ENCODE results near the gene ARHGEF38. TPM values are rescaled to one million over a fixed set of nuclear protein-coding genes. Genes with fewer than 3 reads are reported as not detected.

The ARHGEF38 gene
- polyA plus RNA-seq, 1 of the 3 experiments (the other 2 are of a cell fraction) = 0.02 TPM

DNA sequence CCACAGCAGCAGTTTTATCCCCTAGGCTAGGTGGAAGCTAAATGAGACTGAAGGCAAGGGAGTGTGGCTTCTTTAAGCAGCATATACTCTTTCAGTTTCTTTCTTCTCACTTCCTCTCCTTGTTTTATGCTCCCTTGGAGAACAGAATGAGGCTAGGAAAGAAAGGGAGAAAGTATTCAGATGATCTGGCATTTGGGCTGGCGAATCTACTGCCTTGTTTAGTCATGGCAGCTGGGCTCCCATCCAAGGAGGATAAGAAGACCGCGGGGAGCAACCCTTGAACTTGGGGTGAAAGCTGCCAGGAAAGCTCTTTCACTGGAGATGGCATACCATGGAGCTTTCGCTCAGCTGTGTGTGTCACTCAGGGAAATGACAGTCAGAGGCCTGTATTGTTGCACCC is 72.1 kb downstream of the ARHGEF38 start:
- CTCF ChIA-PET = interaction anchor here (1.4 kb wide), 1 partner anchor 8 kb away, joined by 4 read pairs; no protein-coding TSS in a partner anchor
- Histone ChIP-seq H3K9me2 (no peaks in the 10 kb centered on the region), H3K27me3 (ENCODE audit: insufficient read depth) (no peaks in the 10 kb centered on the region), H3K9me3 (no peaks in the 10 kb centered on the region), H4K20me1 (ENCODE audit: insufficient read depth) (no peaks in the 10 kb centered on the region), H3K27ac (ENCODE audit: low read depth in 2 of 2, low read length in 1 of 2) (0 out of 4 replicates have a peak overlapping the region, but pooled peaks of 1 of the 2 experiments have one; percentile 6), H3K4me1 (ENCODE audit: control insufficient read depth in 1 of 2, insufficient read depth in 2 of 2, low read depth in 1 of 2, low read length in 1 of 2) (peaks cover under 1 to 11% of the 10 kb centered on the region in 2 experiments; a peak in 3 of 4 replicates), H3K36me3 (replicated peaks in 1 of 2; ENCODE audit: control insufficient read depth in 1 of 2, insufficient read depth in 2 of 2, low read length in 1 of 2) (no peaks in the 10 kb centered on the region), H3F3A (replicated peaks; ENCODE audit: insufficient read depth) (peaks cover 13% of the 10 kb centered on the region), H3K4me2 (0 out of 2 replicates have a peak overlapping the region, but pooled peaks have one; percentile 15), H3K79me2 (ENCODE audit: insufficient read depth) (no peaks in the 10 kb centered on the region), H2AFZ (ENCODE audit: low read depth) (peak overlapping the region; percentile 48), H3K9ac (no peak overlapping the region), H3K4me3 (ENCODE audit: low read depth in 2 of 2, low read length in 1 of 2) (no peak overlapping the region)
- WGBS (ENCODE audit: low lambda C conversion rate) = 61% methylated on average over 4 of the region's 4 CpGs
- peak; percentile 38; the same call in 1 of the 2 replicates for TF ChIP-seq NFIC (IDR thresholded peaks at IDR 0.05; ENCODE audit: borderline replicate concordance)
- no peak for TF ChIP-seq TAF1 (IDR thresholded peaks at IDR 0.05; ENCODE audit: borderline replicate concordance, low read depth, low read length)
- POLR2A ChIA-PET = no interaction called here
- DNase-seq = no peak

DNA sequence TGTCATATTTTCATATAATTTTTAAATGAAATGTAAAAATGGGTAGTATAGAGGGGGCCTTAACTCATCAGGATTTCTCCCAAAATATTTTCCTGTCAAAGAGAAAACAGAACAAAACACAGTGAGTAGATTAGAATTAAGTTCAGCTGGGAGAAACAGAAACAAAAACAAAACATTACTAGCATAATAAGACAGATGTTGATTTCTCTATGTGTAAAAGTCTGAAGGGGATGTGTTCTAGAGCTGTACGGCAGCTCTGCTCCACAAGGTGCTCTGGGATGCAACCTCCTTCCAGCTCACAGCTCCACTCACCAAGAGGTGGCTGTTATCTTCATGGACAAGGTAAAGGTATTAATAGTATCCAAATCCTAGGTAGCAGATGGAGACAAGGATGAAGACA is 72.8 kb downstream of the ARHGEF38 start:
- Histone ChIP-seq H3K4me1 (ENCODE audit: control insufficient read depth in 1 of 2, insufficient read depth in 2 of 2, low read depth in 1 of 2, low read length in 1 of 2) (peaks cover 0 to 11% of the 10 kb centered on the region in 2 experiments; a peak in 2 of 4 replicates), H3K9ac (no peak overlapping the region), H3K27me3 (ENCODE audit: insufficient read depth) (no peaks in the 10 kb centered on the region), H3K4me2 (no peak overlapping the region), H3K36me3 (replicated peaks in 1 of 2; ENCODE audit: control insufficient read depth in 1 of 2, insufficient read depth in 2 of 2, low read length in 1 of 2) (no peaks in the 10 kb centered on the region), H4K20me1 (ENCODE audit: insufficient read depth) (no peaks in the 10 kb centered on the region), H3K79me2 (ENCODE audit: insufficient read depth) (no peaks in the 10 kb centered on the region), H3K9me2 (no peaks in the 10 kb centered on the region), H3K27ac (ENCODE audit: low read depth in 2 of 2, low read length in 1 of 2) (no peak overlapping the region), H3K9me3 (no peaks in the 10 kb centered on the region), H3K4me3 (ENCODE audit: low read depth in 2 of 2, low read length in 1 of 2) (no peak overlapping the region), H3F3A (replicated peaks; ENCODE audit: insufficient read depth) (peaks cover 13% of the 10 kb centered on the region), H2AFZ (ENCODE audit: low read depth) (no peak overlapping the region)
- 86% methylated on average over 1 of the region's 1 CpG for WGBS (ENCODE audit: low lambda C conversion rate)
- TF ChIP-seq TAF1 (IDR thresholded peaks at IDR 0.05; ENCODE audit: borderline replicate concordance, low read depth, low read length) (no peak), IRF3 (IDR thresholded peaks at IDR 0.05; ENCODE audit: low read depth, low read length) (no peak), TEAD4 (IDR thresholded peaks at IDR 0.05; ENCODE audit: borderline replicate concordance, insufficient read depth) (no peak), MXI1 (IDR thresholded peaks at IDR 0.05; ENCODE audit: low read depth, low read length) (no peak), SMC3 (IDR thresholded peaks at IDR 0.05; ENCODE audit: low read depth, low read length) (no peak)
- DNase-seq = no peak
- POLR2A ChIA-PET = no interaction called here
- CTCF ChIA-PET = no interaction called here

DNA sequence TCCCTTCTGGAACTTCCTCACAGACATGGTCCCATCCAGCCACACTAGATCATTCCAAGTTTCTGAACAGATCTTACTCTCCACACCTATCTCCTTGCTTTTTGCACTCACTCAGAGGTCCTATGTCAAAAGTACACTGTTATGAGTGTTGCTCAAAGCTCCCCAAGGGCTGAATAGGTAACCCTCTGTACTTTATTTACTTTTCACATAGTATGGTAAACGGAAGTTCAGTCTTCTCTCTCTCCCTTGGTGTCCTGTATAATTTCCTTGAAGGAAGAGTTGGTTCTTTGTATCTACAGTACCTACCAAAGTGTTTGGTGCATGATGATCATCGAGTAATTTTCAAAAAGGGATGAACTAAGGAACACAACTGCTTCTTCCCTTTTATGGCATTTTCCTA is 74.4 kb downstream of the ARHGEF38 start:
- peaks cover under 1% of the 10 kb centered on the region for H3F3A ChIP-seq (replicated peaks; ENCODE audit: insufficient read depth)

More for the DNA sequence above, 74.4 kb downstream of the ARHGEF38 start:
- no peak overlapping the region for H3K4me2 ChIP-seq
- 58% methylated on average over 2 of the region's 2 CpGs for WGBS (ENCODE audit: low lambda C conversion rate)
- H3K27ac ChIP-seq (ENCODE audit: low read depth in 2 of 2, low read length in 1 of 2) = no peak overlapping the region
- ChIA-PET CTCF (no interaction called here), POLR2A (no interaction called here)
- no peaks in the 10 kb centered on the region for H3K27me3 ChIP-seq (ENCODE audit: insufficient read depth)
- H3K9ac ChIP-seq = no peak overlapping the region
- no peaks in the 10 kb centered on the region for H3K9me2 ChIP-seq
- peaks cover 0 to 7% of the 10 kb centered on the region in 2 experiments; a peak in 1 of 4 replicates for H3K4me1 ChIP-seq (ENCODE audit: control insufficient read depth in 1 of 2, insufficient read depth in 2 of 2, low read depth in 1 of 2, low read length in 1 of 2)
- H2AFZ ChIP-seq (ENCODE audit: low read depth) = no peak overlapping the region; the same call in 1 of the 2 replicates
- no peaks in the 10 kb centered on the region for H3K79me2 ChIP-seq (ENCODE audit: insufficient read depth)
- TF ChIP-seq PBX3 (IDR thresholded peaks at IDR 0.05) (no peak), RXRA (IDR thresholded peaks at IDR 0.05; ENCODE audit: borderline replicate concordance, low read depth) (no peak), RFX5 (IDR thresholded peaks at IDR 0.05; ENCODE audit: low read length) (no peak), CHD2 (IDR thresholded peaks at IDR 0.05; ENCODE audit: low read length, partially characterized antibody) (no peak), MEF2A (IDR thresholded peaks at IDR 0.05; ENCODE audit: borderline replicate concordance, low read depth) (no peak), CTCF (IDR thresholded peaks at IDR 0.05) (no peak), ELF1 (IDR thresholded peaks at IDR 0.05) (no peak)
- TF ChIP-seq, protein P1, sequence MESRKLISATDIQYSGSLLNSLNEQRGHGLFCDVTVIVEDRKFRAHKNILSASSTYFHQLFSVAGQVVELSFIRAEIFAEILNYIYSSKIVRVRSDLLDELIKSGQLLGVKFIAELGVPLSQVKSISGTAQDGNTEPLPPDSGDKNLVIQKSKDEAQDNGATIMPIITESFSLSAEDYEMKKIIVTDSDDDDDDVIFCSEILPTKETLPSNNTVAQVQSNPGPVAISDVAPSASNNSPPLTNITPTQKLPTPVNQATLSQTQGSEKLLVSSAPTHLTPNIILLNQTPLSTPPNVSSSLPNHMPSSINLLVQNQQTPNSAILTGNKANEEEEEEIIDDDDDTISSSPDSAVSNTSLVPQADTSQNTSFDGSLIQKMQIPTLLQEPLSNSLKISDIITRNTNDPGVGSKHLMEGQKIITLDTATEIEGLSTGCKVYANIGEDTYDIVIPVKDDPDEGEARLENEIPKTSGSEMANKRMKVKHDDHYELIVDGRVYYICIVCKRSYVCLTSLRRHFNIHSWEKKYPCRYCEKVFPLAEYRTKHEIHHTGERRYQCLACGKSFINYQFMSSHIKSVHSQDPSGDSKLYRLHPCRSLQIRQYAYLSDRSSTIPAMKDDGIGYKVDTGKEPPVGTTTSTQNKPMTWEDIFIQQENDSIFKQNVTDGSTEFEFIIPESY (IDR thresholded peaks at IDR 0.05; ENCODE audit: borderline replicate concordance, low read depth) = no peak
- DNase-seq = no peak
- no peaks in the 10 kb centered on the region for H4K20me1 ChIP-seq (ENCODE audit: insufficient read depth)
- no peaks in the 10 kb centered on the region for H3K9me3 ChIP-seq
- H3K4me3 ChIP-seq (ENCODE audit: low read depth in 2 of 2, low read length in 1 of 2) = no peak overlapping the region
- no peaks in the 10 kb centered on the region for H3K36me3 ChIP-seq (replicated peaks in 1 of 2; ENCODE audit: control insufficient read depth in 1 of 2, insufficient read depth in 2 of 2, low read length in 1 of 2)
